ENCODE data around the gene METTL5.
"Not testable (repeated sequence)": the region's sequence is repeated elsewhere in the genome, so short reads cannot be mapped to it uniquely, and the experiment has no call there.

The METTL5 gene

DNA sequence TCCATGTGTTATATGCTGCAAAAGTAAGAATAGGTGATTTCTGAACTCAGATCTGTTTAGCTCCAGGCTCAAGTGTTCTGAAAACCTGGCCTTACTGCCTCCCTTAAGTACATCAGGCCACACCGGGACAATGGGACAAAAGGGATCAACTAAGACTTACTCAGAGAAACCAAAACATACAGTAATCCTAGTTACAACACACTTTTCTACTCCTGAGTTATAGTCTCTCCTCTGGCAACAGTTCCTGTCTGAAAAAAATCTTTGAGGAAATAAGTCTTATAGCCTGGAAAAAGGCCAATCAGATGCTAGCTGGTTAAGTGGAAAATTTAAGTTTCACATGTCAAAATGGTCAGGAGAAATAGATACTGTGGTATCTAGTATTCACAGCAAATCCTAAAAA, 5.6 kb downstream of the METTL5 start:
- TF ChIP-seq, protein P1, sequence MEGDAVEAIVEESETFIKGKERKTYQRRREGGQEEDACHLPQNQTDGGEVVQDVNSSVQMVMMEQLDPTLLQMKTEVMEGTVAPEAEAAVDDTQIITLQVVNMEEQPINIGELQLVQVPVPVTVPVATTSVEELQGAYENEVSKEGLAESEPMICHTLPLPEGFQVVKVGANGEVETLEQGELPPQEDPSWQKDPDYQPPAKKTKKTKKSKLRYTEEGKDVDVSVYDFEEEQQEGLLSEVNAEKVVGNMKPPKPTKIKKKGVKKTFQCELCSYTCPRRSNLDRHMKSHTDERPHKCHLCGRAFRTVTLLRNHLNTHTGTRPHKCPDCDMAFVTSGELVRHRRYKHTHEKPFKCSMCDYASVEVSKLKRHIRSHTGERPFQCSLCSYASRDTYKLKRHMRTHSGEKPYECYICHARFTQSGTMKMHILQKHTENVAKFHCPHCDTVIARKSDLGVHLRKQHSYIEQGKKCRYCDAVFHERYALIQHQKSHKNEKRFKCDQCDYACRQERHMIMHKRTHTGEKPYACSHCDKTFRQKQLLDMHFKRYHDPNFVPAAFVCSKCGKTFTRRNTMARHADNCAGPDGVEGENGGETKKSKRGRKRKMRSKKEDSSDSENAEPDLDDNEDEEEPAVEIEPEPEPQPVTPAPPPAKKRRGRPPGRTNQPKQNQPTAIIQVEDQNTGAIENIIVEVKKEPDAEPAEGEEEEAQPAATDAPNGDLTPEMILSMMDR (IDR thresholded peaks at IDR 0.05; ENCODE audit: low read depth, low read length, missing control alignments): no peak
- in situ Hi-C loops (cut with HindIII; ENCODE audit: low sequenced_read_pairs): no loop called here
- no peak overlapping the region for H3K4me3 ChIP-seq (ENCODE audit: low read depth, low read length)
- DNase-seq (ENCODE audit: low read depth): no peak

DNA sequence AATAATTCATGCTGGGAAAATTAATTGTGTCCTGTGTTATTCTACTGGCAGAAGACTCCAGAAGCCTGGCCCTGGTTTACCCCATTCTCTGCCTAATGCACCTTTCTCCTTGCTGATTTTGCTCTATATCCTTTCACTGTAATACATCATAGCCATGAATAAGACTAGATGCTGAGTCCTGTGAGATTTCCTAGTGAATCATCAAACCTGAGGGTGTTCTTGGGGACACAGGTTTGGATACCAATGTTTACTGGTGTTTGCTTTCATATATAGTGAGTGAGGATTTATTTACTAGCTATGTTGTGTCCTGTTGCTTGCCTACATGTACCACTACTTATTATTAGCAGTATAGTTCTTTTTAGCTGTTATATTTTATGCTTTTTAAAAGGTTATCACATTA, 6.5 kb downstream of the METTL5 start:
- H3K4me3 ChIP-seq (ENCODE audit: low read depth, low read length): no peak overlapping the region
- no peak for DNase-seq (ENCODE audit: low read depth)
- TF ChIP-seq, protein P1 (IDR thresholded peaks at IDR 0.05; ENCODE audit: low read depth, low read length, missing control alignments): no peak
- in situ Hi-C loops (cut with HindIII; ENCODE audit: low sequenced_read_pairs): no loop called here

DNA sequence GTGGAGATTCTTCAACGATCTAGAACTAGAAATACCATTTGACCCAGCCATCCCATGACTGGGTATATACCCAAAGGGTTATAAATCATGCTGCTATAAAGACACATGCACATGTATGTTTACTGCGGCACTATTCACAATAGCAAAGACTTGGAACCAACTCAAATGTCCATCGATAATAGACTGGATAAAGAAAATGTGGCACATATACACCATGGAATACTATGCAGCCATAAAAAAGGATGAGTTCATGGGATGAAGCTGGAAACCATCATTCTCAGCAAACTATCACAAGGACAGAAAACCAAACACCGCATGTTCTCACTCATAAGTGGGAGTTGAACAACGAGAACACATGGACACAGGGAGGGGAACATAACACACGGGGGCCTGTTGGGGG, 7.3 kb downstream of the METTL5 start:
- DNase-seq (ENCODE audit: low read depth); in situ Hi-C loops (cut with HindIII; ENCODE audit: low sequenced_read_pairs): not testable (repeated sequence)

DNA sequence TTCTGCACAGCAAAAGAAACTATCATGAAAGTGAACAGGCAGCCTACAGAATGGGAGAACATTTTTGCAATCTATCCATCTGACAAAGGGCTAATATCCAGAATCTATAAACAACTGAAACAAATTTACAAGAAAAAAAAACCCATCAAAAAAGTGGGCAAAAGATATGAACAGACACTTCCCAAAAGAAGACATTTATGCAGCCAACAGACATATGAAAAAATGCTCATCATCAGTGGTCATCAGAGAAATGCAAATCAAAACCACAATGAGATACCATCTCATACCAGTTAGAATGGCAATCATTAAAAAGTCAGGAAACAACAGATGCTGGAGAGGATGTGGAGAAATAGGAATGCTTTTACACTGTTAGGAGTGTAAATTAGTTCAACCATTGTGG, 7.7 kb downstream of the METTL5 start:
- in situ Hi-C loops (cut with HindIII; ENCODE audit: low sequenced_read_pairs); DNase-seq (ENCODE audit: low read depth); H3K4me3 ChIP-seq (ENCODE audit: low read depth, low read length): not testable (repeated sequence)

More for the DNA sequence above, 7.3 kb downstream of the METTL5 start:
- H3K4me3 ChIP-seq (ENCODE audit: low read depth, low read length): not testable (repeated sequence)

DNA sequence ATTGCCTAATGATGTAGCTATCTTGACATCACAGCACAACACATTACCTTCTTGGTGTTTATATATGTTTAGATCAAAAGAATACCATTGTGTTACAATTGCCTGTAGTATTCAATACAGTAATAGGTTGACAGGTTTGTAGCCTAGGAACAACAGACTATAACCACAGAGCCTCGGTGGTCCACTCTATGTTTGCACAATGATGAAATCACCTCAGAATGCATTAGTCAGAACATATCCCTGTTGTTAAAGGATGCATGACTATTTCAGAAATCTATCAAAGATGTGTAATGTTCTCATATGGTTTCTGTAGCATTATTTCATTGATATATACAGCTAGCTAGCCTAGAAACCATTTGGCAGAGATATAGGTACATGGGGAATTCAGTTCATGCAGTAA, 8.9 kb downstream of the METTL5 start:
- TF ChIP-seq, protein P1 (IDR thresholded peaks at IDR 0.05; ENCODE audit: low read depth, low read length, missing control alignments): no peak
- DNase-seq (ENCODE audit: low read depth): peak; percentile 76
- H3K4me3 ChIP-seq (ENCODE audit: low read depth, low read length): no peak overlapping the region
- in situ Hi-C loops (cut with HindIII; ENCODE audit: low sequenced_read_pairs): no loop called here

DNA sequence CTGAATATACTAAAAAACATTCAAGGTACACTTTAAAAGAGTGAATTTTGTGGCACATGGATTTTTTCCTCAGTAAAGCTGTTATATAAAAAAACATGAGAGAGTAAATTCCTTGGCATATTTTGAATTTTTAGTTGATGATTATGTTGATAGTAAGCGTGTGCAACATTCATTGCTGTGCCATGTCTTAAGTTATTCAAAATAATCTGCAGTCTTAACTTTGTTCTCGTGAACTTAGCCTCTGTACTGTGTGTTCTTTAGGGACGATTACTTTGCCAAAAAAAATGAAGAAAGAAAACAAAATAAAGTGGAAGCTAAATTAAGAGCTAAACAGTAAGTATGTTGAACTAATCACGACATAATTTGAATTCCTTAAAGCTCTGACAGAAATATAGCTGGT, 16.5 kb downstream of the METTL5 start:
- TF ChIP-seq, protein P1 (IDR thresholded peaks at IDR 0.05; ENCODE audit: low read depth, low read length, missing control alignments): no peak
- no peak for DNase-seq (ENCODE audit: low read depth)
- no peak overlapping the region for H3K4me3 ChIP-seq (ENCODE audit: low read depth, low read length)
- in situ Hi-C loops (cut with HindIII; ENCODE audit: low sequenced_read_pairs): no loop called here

DNA sequence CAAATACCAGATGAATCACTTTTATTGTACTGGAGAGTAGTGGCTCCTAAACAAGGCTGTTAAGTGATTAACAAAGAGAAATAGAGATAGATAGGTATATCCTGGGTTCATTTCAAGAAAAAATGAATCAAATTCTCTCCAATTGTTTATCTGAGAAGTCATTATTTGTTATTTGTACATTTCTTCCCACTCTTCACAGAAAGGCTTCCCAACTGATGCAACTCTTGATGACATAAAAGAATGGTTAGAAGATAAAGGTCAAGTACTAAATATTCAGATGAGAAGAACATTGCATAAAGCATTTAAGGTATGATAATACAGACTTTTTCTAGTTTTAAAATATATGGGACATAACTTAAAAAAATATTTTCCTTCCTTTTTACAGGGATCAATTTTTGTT, 18.1 kb downstream of the METTL5 start:
- in situ Hi-C loops (cut with HindIII; ENCODE audit: low sequenced_read_pairs): no loop called here
- TF ChIP-seq, protein P1 (IDR thresholded peaks at IDR 0.05; ENCODE audit: low read depth, low read length, missing control alignments): no peak
- no peak for DNase-seq (ENCODE audit: low read depth)
- H3K4me3 ChIP-seq (ENCODE audit: low read depth, low read length): no peak overlapping the region

DNA sequence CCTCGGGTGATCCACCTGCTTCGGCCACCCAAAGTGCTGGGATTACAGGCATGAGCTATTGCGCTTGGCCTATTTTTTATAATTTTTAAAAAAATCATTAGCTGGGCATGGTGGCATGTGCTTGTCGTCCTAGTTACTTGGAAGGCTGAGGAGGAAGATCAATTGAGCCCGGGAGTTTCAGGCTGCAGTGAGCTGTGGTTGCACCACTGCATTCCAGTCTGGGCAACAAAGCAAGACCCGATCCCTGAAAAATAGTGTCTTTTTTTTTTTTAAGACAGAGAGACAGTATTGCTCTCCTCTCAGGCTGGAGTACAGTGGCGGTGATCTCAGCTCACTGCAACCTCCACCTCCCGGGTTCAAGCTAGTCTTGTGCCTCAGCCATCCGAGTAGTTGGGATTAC, 21.2 kb downstream of the METTL5 start:
- TF ChIP-seq, protein P1 (IDR thresholded peaks at IDR 0.05; ENCODE audit: low read depth, low read length, missing control alignments): no peak
- in situ Hi-C loops (cut with HindIII; ENCODE audit: low sequenced_read_pairs): no loop called here
- DNase-seq (ENCODE audit: low read depth): no peak
- H3K4me3 ChIP-seq (ENCODE audit: low read depth, low read length): no peak overlapping the region

Measured in astrocyte of the cerebellum (primary cell).